ENCODE measurements around the gene THAP10.
"Not testable (repeated sequence)": the region's sequence is repeated elsewhere in the genome, so short reads cannot be mapped to it uniquely, and the experiment has no call there.

The THAP10 gene

GRCh38 chr15:70880781-70881180 is 11.5 kb downstream of the THAP10 start:
- Histone ChIP-seq H3K4me3 (no peak overlapping the region), H3K27ac (no peak overlapping the region)

GRCh38 chr15:70879401-70879800 is 12.8 kb downstream of the THAP10 start:
- no peak overlapping the region for H3K27ac ChIP-seq
- no peak overlapping the region for H3K4me3 ChIP-seq

- no peak overlapping the region for H3K4me3 ChIP-seq
Observed at GRCh38 chr15:70876683-70877082, 15.6 kb downstream of the THAP10 start.

GRCh38 chr15:70876011-70876410 is 16.2 kb downstream of the THAP10 start:
- no peak overlapping the region for H3K4me3 ChIP-seq
- H3K27ac ChIP-seq, result no peak overlapping the region

More at GRCh38 chr15:70876683-70877082, 15.6 kb downstream of the THAP10 start:
- H3K27ac ChIP-seq, result no peak overlapping the region

GRCh38 chr15:70875001-70875782 is 17.0 kb downstream of the THAP10 start:
- Histone ChIP-seq H3K4me3 (no peak overlapping the region), H3K27ac (no peak overlapping the region)

GRCh38 chr15:70873232-70874054 is 18.8 kb downstream of the THAP10 start:
- Histone ChIP-seq H3K27ac (no peak overlapping the region), H3K4me3 (no peak overlapping the region)

GRCh38 chr15:70871490-70871889 is 20.7 kb downstream of the THAP10 start:
- H3K4me3 ChIP-seq, H3K27ac ChIP-seq: not testable (repeated sequence)

- H3K4me3 ChIP-seq, result no peak overlapping the region
- H3K27ac ChIP-seq, result no peak overlapping the region
Observed at GRCh38 chr15:70870051-70870450, 22.2 kb downstream of the THAP10 start.

- no peak overlapping the region for H3K27ac ChIP-seq
Observed at GRCh38 chr15:70869346-70869745, 22.9 kb downstream of the THAP10 start.

GRCh38 chr15:70867911-70868467 is 24.2 kb downstream of the THAP10 start:
- peak overlapping the region in 1 of 21 experiments; percentile 34 for H3K27ac ChIP-seq
- H3K4me3 ChIP-seq, result no peak overlapping the region

More at GRCh38 chr15:70869346-70869745, 22.9 kb downstream of the THAP10 start:
- no peak overlapping the region for H3K4me3 ChIP-seq

GRCh38 chr15:70866982-70867641 is 25.1 kb downstream of the THAP10 start:
- no peak overlapping the region for H3K4me3 ChIP-seq
- no peak overlapping the region for H3K27ac ChIP-seq

GRCh38 chr15:70863450-70864218 is 28.6 kb downstream of the THAP10 start:
- H3K27ac ChIP-seq, result peak overlapping the region in 7 of 21 experiments; percentile 14 to 60 (median 50)

GRCh38 chr15:70859998-70860397 is 32.2 kb downstream of the THAP10 start:
- H3K27ac ChIP-seq, result no peak overlapping the region

More at GRCh38 chr15:70863450-70864218, 28.6 kb downstream of the THAP10 start:
- H3K4me3 ChIP-seq, result no peak overlapping the region

GRCh38 chr15:70859322-70859908 is 32.8 kb downstream of the THAP10 start:
- Histone ChIP-seq H3K4me3 (no peak overlapping the region), H3K27ac (no peak overlapping the region)

More at GRCh38 chr15:70859998-70860397, 32.2 kb downstream of the THAP10 start:
- H3K4me3 ChIP-seq, result no peak overlapping the region

- not testable (repeated sequence) for H3K4me3 ChIP-seq, H3K27ac ChIP-seq
Observed at GRCh38 chr15:70858614-70859321, 33.5 kb downstream of the THAP10 start.

- H3K27ac ChIP-seq, result peak overlapping the region in 3 of 21 experiments; percentile 5 to 41 (median 39)
- H3K4me3 ChIP-seq, result no peak overlapping the region
Observed at GRCh38 chr15:70857562-70858285, 34.5 kb downstream of the THAP10 start.

GRCh38 chr15:70856884-70857561 is 35.2 kb downstream of the THAP10 start:
- H3K27ac ChIP-seq, result peak overlapping the region in 7 of 21 experiments; percentile 5 to 47 (median 33)
- no peak overlapping the region for H3K4me3 ChIP-seq

All from skin epidermis (tissue), 12 donors.